Peyer's patch (tissue), 4 donors: ENCODE measurements around the gene IL16. TPM values are rescaled to one million over a fixed set of nuclear protein-coding genes. Genes with fewer than 3 reads are reported as not detected.
A peak's percentile ranks its signal among the peaks of the same experiment; 100 is the strongest.

Experiments
- DNase-seq, 3 donors: peaks; one replicate each; pipeline ENCODE4 v3.0.0-alpha.2; 2017 to 2019
- H3K27ac ChIP-seq, 4 donors: fragments of 200-600 bp; sonication (generic); one replicate each; pipeline ENCODE4 v1.5.1; 2016 to 2019
- H3K27me3 ChIP-seq, 2 donors: fragments of 200-600 bp; sonication (generic); one replicate each; pipeline ENCODE4 v1.5.1; 2019
- H3K36me3 ChIP-seq, 3 donors: fragments of 200-600 bp; sonication (generic); one replicate each; pipeline ENCODE4 v1.5.1; 2016 to 2019
- H3K4me1 ChIP-seq, 4 donors: fragments of 200-600 bp; sonication (generic); one replicate each; pipeline ENCODE4 v1.5.1; 2016 to 2019
- H3K4me3 ChIP-seq, 4 donors: fragments of 200-600 bp; sonication (generic); 1 replicate in 3 of 4; 2 replicates in 1 of 4; pipeline ENCODE4 v1.5.1; 2016 to 2019; ENCODE audit warnings: mild to moderate bottlenecking in 1 of 4
- H3K9me3 ChIP-seq, 4 donors: fragments of 200-600 bp; sonication (generic); one replicate each; pipeline ENCODE4 v1.5.1; 2016 to 2019; ENCODE audit warnings: mild to moderate bottlenecking in 1 of 4
- CTCF ChIP-seq, 6 experiments: fragments of 450-650 bp in 4 of 6; fragments of 200-600 bp in 2 of 6; sonication (generic) in 1 of 6; IDR thresholded peaks; one replicate each; pipeline ENCODE4 v1.5.1; 2017 to 2019; ENCODE audit warnings: antibody characterized with exemption in 6 of 6, mild to moderate bottlenecking in 3 of 6, moderate library complexity in 1 of 6
- POLR2A ChIP-seq, 2 donors: fragments of 450-650 bp; IDR thresholded peaks; one replicate each; pipeline ENCODE4 v1.5.1; 2017; ENCODE audit warnings: antibody characterized with exemption in 2 of 2, mild to moderate bottlenecking in 2 of 2, moderate library complexity in 2 of 2
- total RNA-seq, 4 donors: library from RNA; depleted of rRNA; stranded (reverse); fragments of >200 nt; gene quantifications; one replicate each; pipeline ENCODE4 v1.1.0, GENCODE V29; 2016

IL16 gene
- total RNA-seq, 4 donors from 2014 or later, result 6.3 to 115 (median 11.6) TPM

GRCh38 chr15:81288616-81289015, 91.9 kb downstream of the IL16 start:
- no peaks in the 10 kb centered on the region for H3K9me3 ChIP-seq
- TF ChIP-seq POLR2A (IDR thresholded peaks at IDR 0.05), result no peak
- TF ChIP-seq CTCF (IDR thresholded peaks at IDR 0.05), result no peak
- H3K4me1 ChIP-seq, result peaks cover 0 to 32% (median 5%) of the 10 kb centered on the region in 4 donors
- H3K36me3 ChIP-seq, result no peaks in the 10 kb centered on the region
- DNase-seq, result peak in 1 of 3 donors; percentile 49
- peak overlapping the region in 1 of 4 donors; percentile 72 for H3K27ac ChIP-seq
- no peak overlapping the region for H3K4me3 ChIP-seq
- H3K27me3 ChIP-seq, result no peaks in the 10 kb centered on the region

DNA sequence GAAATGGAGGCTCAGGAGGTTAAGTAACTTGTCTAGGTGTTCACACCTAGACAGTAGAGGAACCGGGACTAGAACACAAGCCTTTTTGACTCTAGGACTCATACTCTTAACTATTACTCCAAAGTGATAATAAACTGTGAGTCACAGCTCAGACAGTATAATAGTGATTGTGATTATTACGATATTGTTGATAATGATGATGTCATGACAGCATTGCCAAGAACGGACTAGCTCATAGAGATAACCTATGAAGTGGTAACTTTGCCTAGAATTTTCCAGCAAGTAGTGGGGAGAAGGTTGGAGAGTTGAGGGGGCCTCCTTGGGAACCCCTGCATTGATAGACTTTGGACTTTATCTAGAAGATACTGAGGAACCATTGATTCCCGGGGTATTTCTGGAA, 93.2 kb downstream of the IL16 start:
- Histone ChIP-seq H3K9me3 (no peaks in the 10 kb centered on the region), H3K4me1 (peaks cover 0 to 28% (median 5%) of the 10 kb centered on the region in 4 donors), H3K36me3 (no peaks in the 10 kb centered on the region), H3K27ac (no peak overlapping the region), H3K4me3 (no peak overlapping the region), H3K27me3 (no peaks in the 10 kb centered on the region)
- TF ChIP-seq POLR2A (IDR thresholded peaks at IDR 0.05) (no peak), CTCF (IDR thresholded peaks at IDR 0.05) (no peak)
- no peak for DNase-seq

GRCh38 chr15:81291916-81292522, 95.3 kb downstream of the IL16 start:
- Histone ChIP-seq H3K36me3 (no peaks in the 10 kb centered on the region), H3K9me3 (no peaks in the 10 kb centered on the region), H3K4me1 (peaks cover 0 to 29% (median 11%) of the 10 kb centered on the region in 4 donors), H3K27ac (peak overlapping the region; percentile 62 to 93 (median 88)), H3K27me3 (no peaks in the 10 kb centered on the region), H3K4me3 (peak overlapping the region in 2 of 4 donors; percentile 38 to 45)
- TF ChIP-seq POLR2A (IDR thresholded peaks at IDR 0.05) (no peak), CTCF (IDR thresholded peaks at IDR 0.05) (no peak)
- DNase-seq, result peak in 1 of 3 donors; percentile 49

- H3K4me3 ChIP-seq, result peak overlapping the region in 2 of 4 donors; percentile 38 to 45
- peak overlapping the region; percentile 62 to 93 (median 88) for H3K27ac ChIP-seq
- H3K36me3 ChIP-seq, result no peaks in the 10 kb centered on the region
- peaks cover 0 to 29% (median 10%) of the 10 kb centered on the region in 4 donors for H3K4me1 ChIP-seq
- no peaks in the 10 kb centered on the region for H3K9me3 ChIP-seq
- H3K27me3 ChIP-seq, result no peaks in the 10 kb centered on the region
- DNase-seq, result peak; percentile 43 to 93 (median 92)
- TF ChIP-seq POLR2A (IDR thresholded peaks at IDR 0.05) (no peak), CTCF (IDR thresholded peaks at IDR 0.05) (no peak)
Observed at GRCh38 chr15:81292523-81293001, 95.9 kb downstream of the IL16 start.

DNA sequence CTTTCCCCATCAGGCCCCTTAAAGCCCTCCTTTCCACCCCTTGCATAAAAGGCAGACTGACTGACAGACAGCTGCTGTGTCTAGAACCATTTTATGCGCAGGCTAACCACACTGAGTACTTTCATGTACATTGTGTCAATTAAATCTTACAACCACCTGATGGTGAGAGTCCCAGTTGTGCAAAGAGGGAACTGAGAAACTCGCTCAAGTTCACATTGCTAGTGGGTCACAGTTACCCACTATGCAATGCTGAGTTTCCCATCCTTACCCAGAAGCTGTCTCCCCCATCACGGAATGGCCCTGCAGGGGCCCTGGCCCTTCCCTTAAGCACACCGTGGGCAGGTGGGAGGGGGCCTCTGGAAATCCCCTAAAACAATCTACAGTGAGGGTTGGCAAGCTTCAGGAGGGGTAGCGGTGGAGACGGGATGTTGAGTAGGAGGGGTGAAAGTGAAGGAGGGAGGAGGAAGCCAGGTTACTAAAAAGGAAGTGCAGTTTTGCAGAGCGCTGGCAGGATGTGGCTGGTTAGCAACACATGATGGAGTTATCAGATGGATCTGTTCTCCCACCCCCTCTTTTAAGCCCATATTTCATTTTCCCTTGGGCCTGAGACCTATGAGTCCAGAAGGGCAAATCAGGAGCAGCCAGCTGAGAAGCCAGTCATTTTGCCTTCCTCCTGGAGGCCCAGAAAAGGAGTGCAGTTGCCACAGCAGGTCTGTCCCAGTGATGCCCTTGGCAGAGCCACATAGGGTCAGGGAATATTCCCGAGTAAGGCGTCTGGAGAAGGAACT, 97.2 kb downstream of the IL16 start:
- Histone ChIP-seq H3K36me3 (no peaks in the 10 kb centered on the region), H3K27me3 (no peaks in the 10 kb centered on the region), H3K4me1 (peaks cover 0 to 29% (median 10%) of the 10 kb centered on the region in 4 donors), H3K27ac (peak overlapping the region; percentile 62 to 93 (median 88)), H3K4me3 (peak overlapping the region in 3 of 4 donors; percentile 4 to 45 (median 38)), H3K9me3 (no peaks in the 10 kb centered on the region)
- peak in 2 of 3 donors; percentile 90 to 93 for DNase-seq
- TF ChIP-seq POLR2A (IDR thresholded peaks at IDR 0.05), result no peak
- TF ChIP-seq CTCF (IDR thresholded peaks at IDR 0.05), result no peak
